Measurements from ENCODE around the gene TYK2. TPM values are rescaled to one million over a fixed set of nuclear protein-coding genes. Genes with fewer than 3 reads are reported as not detected.

Gene TYK2
- total and polyA plus RNA-seq, 2 of the 13 experiments (the other 11 are each of a cell fraction or from before 2014, with no cell fraction given), result 38.8 to 60.1 TPM

DNA sequence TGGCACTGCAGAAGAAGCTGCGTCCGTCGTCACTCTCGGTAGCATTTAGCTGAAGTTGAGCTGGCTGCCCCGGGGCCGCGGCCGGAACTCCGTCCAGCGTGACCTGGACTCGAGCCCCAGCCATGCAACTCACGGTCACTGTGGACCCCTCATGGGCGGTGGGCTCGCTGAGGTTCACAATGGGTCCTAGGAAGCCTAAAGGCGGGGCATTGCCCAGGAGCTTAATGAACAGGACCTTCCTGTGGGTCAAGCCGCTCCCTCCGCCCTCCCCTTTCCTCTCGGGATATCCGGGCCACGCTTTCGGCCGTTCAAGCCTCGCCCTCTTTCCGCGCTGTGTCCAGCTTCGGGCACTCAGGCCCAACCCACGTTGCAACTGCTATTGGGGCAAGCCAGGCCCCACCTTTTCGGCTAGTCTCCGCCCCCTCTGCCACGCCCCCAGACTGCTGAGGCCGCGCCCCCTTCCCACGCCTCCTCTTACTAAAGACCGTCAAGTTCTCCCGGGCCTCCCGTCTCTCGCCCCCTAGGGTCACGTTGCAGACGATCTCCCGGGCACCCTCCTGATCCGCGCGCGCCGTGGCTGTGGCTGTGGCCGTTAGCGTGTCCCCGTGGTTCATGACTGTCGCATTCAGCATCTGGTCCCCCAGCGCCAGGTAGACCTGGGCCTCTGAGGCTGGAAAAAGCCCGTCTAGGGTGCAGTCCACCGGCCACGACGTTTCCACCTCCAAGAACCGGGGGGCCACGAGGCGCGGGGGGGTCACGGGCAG lies 45.6 kb downstream of the TYK2 start (continued):
- TF ChIP-seq ZNF776 (CRISPR knock-in tag; IDR thresholded peaks at IDR 0.05), result 0 out of 2 replicates have a peak, but pooled peaks have one; percentile 28
- TF ChIP-seq PRMT3 (CRISPR knock-in tag; IDR thresholded peaks at IDR 0.05; ENCODE audit: borderline replicate concordance, low read depth), result no peak
- no peak for TF ChIP-seq ZKSCAN8 (CRISPR knock-in tag; IDR thresholded peaks at IDR 0.05; ENCODE audit: borderline replicate concordance)
- TF ChIP-seq ZNF878 (CRISPR knock-in tag; IDR thresholded peaks at IDR 0.05), result no peak
- TF ChIP-seq PCBP1 (IDR thresholded peaks at IDR 0.05; ENCODE audit: borderline replicate concordance, low read depth, low read length), result no peak
- no peak for TF ChIP-seq STAG1 (CRISPR knock-in tag; IDR thresholded peaks at IDR 0.05)
- TF ChIP-seq BHLHE40 (IDR thresholded peaks at IDR 0.05; ENCODE audit: low read length), result no peak
- no peak for TF ChIP-seq NCOR1 (IDR thresholded peaks at IDR 0.05; ENCODE audit: borderline replicate concordance, low read length)
- TF ChIP-seq ZNF841 (CRISPR knock-in tag; IDR thresholded peaks at IDR 0.05; ENCODE audit: borderline replicate concordance), result no peak
- TF ChIP-seq ZNF598 (CRISPR knock-in tag; IDR thresholded peaks at IDR 0.05; ENCODE audit: borderline replicate concordance), result 0 out of 2 replicates have a peak, but pooled peaks have one; percentile 10
- peak; percentile 43 for TF ChIP-seq BRD4 (CRISPR knock-in tag; IDR thresholded peaks at IDR 0.05)
- no peak for TF ChIP-seq ZFYVE20 (CRISPR knock-in tag; IDR thresholded peaks at IDR 0.05; ENCODE audit: borderline replicate concordance, low read depth)
- TF ChIP-seq CEBPG (CRISPR knock-in tag; IDR thresholded peaks at IDR 0.05), result no peak
- TF ChIP-seq, protein P1, sequence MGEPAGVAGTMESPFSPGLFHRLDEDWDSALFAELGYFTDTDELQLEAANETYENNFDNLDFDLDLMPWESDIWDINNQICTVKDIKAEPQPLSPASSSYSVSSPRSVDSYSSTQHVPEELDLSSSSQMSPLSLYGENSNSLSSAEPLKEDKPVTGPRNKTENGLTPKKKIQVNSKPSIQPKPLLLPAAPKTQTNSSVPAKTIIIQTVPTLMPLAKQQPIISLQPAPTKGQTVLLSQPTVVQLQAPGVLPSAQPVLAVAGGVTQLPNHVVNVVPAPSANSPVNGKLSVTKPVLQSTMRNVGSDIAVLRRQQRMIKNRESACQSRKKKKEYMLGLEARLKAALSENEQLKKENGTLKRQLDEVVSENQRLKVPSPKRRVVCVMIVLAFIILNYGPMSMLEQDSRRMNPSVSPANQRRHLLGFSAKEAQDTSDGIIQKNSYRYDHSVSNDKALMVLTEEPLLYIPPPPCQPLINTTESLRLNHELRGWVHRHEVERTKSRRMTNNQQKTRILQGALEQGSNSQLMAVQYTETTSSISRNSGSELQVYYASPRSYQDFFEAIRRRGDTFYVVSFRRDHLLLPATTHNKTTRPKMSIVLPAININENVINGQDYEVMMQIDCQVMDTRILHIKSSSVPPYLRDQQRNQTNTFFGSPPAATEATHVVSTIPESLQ (CRISPR knock-in tag; conservative IDR thresholded peaks at IDR 0.05), result no peak
- TF ChIP-seq KDM5B (CRISPR knock-in tag; IDR thresholded peaks at IDR 0.05; ENCODE audit: borderline replicate concordance), result peak; percentile 88
- TF ChIP-seq GTF2F1 (IDR thresholded peaks at IDR 0.05; ENCODE audit: low read length), result no peak
- TF ChIP-seq KDM3A (CRISPR knock-in tag; IDR thresholded peaks at IDR 0.05; ENCODE audit: low read depth), result no peak
- 0 out of 2 replicates have a peak, but pooled peaks have one; percentile 53 for TF ChIP-seq GATA4 (IDR thresholded peaks at IDR 0.05; ENCODE audit: borderline replicate concordance, low read depth)
- TF ChIP-seq ATAD3A (CRISPR knock-in tag; IDR thresholded peaks at IDR 0.05), result no peak
- TF ChIP-seq ARNTL (CRISPR knock-in tag; IDR thresholded peaks at IDR 0.05), result peak; percentile 72; the same call in 1 of the 2 replicates
- no peak for TF ChIP-seq U2AF1 (optimal IDR thresholded peaks at IDR 0.05; ENCODE audit: low read depth, low read length)
- TF ChIP-seq ZNF432 (CRISPR knock-in tag; IDR thresholded peaks at IDR 0.05; ENCODE audit: borderline replicate concordance), result no peak
- no peak for TF ChIP-seq BCL6 (CRISPR knock-in tag; IDR thresholded peaks at IDR 0.05)
- no peak for TF ChIP-seq ZMAT5 (CRISPR knock-in tag; IDR thresholded peaks at IDR 0.05; ENCODE audit: borderline replicate concordance, low read depth)
- TF ChIP-seq ZC3H4 (CRISPR knock-in tag; IDR thresholded peaks at IDR 0.05; ENCODE audit: borderline replicate concordance), result no peak
- TF ChIP-seq ZIK1 (CRISPR knock-in tag; IDR thresholded peaks at IDR 0.05; ENCODE audit: borderline replicate concordance, low read depth), result peak; percentile 34; the same call in 1 of the 2 replicates
- TF ChIP-seq ZNF331 (CRISPR knock-in tag; IDR thresholded peaks at IDR 0.05), result no peak
